Smooth muscle cell (in vitro differentiated cells): ENCODE measurements around the gene PHLDA2. TPM values are rescaled to one million over a fixed set of nuclear protein-coding genes. Genes with fewer than 3 reads are reported as not detected.

Source experiments
- DNase-seq: peaks from one replicate; lab custom pipeline; 2025; ENCODE audit not compliant: unreplicated experiment; lab: John Stamatoyannopoulos, UW
- H2AFZ ChIP-seq: fragments of 200-600 bp; sonication (generic); 2 replicates; pipeline ENCODE4 v1.6.0; 2016; ENCODE audit warnings: antibody characterized with exemption, low read depth, mild to moderate bottlenecking
- H3F3A ChIP-seq: fragments of 200-600 bp; sonication (generic); 2 replicates; pipeline ENCODE4 v1.6.0; 2017; ENCODE audit warnings: antibody characterized with exemption, low read depth
- H3K27ac ChIP-seq: fragments of 200-600 bp; sonication (generic); 2 replicates; pipeline ENCODE4 v1.5.1; 2016; ENCODE audit warnings: low read depth, mild to moderate bottlenecking
- H3K27me3 ChIP-seq: fragments of 200-600 bp; sonication (generic); 2 replicates; pipeline ENCODE4 v1.6.1; 2016; ENCODE audit warnings: low read depth, mild to moderate bottlenecking
- H3K36me3 ChIP-seq: fragments of 200-600 bp; sonication (generic); 2 replicates; pipeline ENCODE4 v1.5.1; 2016; ENCODE audit warnings: low read depth
- H3K4me1 ChIP-seq: fragments of 200-600 bp; sonication (generic); 2 replicates; pipeline ENCODE4 v1.5.1; 2016; ENCODE audit warnings: low read depth
- H3K4me2 ChIP-seq: fragments of 200-600 bp; sonication (generic); 2 replicates; pipeline ENCODE4 v1.6.0; 2016; ENCODE audit warnings: mild to moderate bottlenecking
- H3K4me3 ChIP-seq: fragments of 200-600 bp; sonication (generic); 2 replicates; pipeline ENCODE4 v1.5.1; 2016; ENCODE audit warnings: mild to moderate bottlenecking
- H3K79me2 ChIP-seq: fragments of 200-600 bp; sonication (generic); 2 replicates; pipeline ENCODE4 v1.6.0; 2016; ENCODE audit warnings: low read depth, mild to moderate bottlenecking
- H3K9ac ChIP-seq: fragments of 200-600 bp; sonication (generic); 2 replicates; pipeline ENCODE4 v1.6.0; 2016; ENCODE audit warnings: low read depth
- H3K9me3 ChIP-seq: fragments of 200-600 bp; sonication (generic); replicated peaks from 2 replicates; pipeline ENCODE4 v1.5.1; 2016; ENCODE audit warnings: low read depth
- H4K20me1 ChIP-seq: fragments of 200-600 bp; sonication (generic); 2 replicates; pipeline ENCODE4 v1.6.0; 2016; ENCODE audit warnings: low read depth
- WGBS: methylation state at CpG from one replicate; pipeline ENCODE4 v1.1.7; 2016; ENCODE audit warnings: low lambda C conversion rate; 5-methylcytosine and 5-hydroxymethylcytosine counted together
- polyA plus RNA-seq: library from polyadenylated mRNA; unstranded; fragments of >200 nt; fragmentation: Nextera tagmentation; extraction: Ambion mirVana; gene quantifications from 2 replicates; pipeline ENCODE4 v1.2.1, GENCODE V29; 2016
- total RNA-seq: library from RNA; depleted of rRNA; stranded (reverse); fragments of >200 nt; gene quantifications from 2 replicates; pipeline ENCODE4 v1.2.3, GENCODE V29; 2014
- TF ChIP-seq, protein P1 (sequence below): fragments of 200-600 bp; sonication (generic); IDR thresholded peaks from 2 replicates; pipeline ENCODE4 v1.5.1; 2017; ENCODE audit warnings: borderline replicate concordance, mild to moderate bottlenecking, antibody characterized with exemption; ENCODE audit not compliant: insufficient read depth, poor library complexity, severe bottlenecking

Gene PHLDA2
- total and polyA plus RNA-seq, 2 experiments from 2014 or later, result 11.0 to 89.3 TPM

DNA sequence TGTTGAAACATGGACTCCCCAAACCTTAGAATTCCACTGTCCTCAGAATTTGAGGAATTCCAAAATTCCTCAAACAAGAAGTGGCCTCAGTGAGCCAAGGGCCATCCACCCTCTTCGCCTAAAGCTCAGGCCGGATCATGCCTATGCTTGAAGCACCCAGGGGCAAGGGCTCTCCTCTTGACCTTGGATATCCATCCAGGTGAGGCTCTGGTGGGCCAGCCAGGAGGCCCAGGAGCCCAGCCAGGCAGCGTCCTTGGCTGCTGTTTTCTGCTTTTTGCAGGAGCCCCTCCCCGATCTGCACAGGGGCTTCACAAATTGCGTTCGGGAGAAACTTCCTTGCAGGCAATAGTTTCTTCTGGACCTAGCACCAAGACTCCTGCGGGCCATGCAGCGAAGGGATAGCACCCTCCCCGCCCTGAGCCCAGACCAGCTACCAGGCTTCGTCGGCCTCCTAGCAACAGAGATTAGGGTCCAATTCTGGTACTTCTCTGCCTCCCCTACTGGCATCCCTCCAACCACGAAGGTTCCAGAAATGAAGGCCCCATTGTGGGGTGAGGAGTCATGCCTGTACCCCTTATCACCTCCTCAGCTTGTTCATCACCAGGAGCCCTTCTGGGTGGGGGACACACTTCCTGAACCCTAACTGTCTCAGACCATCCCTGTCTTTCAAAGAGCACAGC, 2.0 kb downstream of the PHLDA2 start:
- H3K27ac ChIP-seq, result no peak overlapping the region
- H3F3A ChIP-seq, result no peaks in the 10 kb centered on the region
- H3K9me3 ChIP-seq, result no peaks in the 10 kb centered on the region
- no peak for DNase-seq
- peaks cover 6% of the 10 kb centered on the region for H3K4me1 ChIP-seq
- H3K27me3 ChIP-seq, result no peaks in the 10 kb centered on the region
- peak overlapping the region; percentile 98 for H3K4me2 ChIP-seq
- 89% methylated on average over 12 of the region's 12 CpGs for WGBS
- H4K20me1 ChIP-seq, result peaks cover 25% of the 10 kb centered on the region
- H3K79me2 ChIP-seq, result peaks cover 15% of the 10 kb centered on the region
- no peak overlapping the region for H2AFZ ChIP-seq
- H3K36me3 ChIP-seq, result no peaks in the 10 kb centered on the region
- TF ChIP-seq, protein P1, sequence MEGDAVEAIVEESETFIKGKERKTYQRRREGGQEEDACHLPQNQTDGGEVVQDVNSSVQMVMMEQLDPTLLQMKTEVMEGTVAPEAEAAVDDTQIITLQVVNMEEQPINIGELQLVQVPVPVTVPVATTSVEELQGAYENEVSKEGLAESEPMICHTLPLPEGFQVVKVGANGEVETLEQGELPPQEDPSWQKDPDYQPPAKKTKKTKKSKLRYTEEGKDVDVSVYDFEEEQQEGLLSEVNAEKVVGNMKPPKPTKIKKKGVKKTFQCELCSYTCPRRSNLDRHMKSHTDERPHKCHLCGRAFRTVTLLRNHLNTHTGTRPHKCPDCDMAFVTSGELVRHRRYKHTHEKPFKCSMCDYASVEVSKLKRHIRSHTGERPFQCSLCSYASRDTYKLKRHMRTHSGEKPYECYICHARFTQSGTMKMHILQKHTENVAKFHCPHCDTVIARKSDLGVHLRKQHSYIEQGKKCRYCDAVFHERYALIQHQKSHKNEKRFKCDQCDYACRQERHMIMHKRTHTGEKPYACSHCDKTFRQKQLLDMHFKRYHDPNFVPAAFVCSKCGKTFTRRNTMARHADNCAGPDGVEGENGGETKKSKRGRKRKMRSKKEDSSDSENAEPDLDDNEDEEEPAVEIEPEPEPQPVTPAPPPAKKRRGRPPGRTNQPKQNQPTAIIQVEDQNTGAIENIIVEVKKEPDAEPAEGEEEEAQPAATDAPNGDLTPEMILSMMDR, result no peak
- no peak overlapping the region for H3K9ac ChIP-seq
- H3K4me3 ChIP-seq, result peak overlapping the region; percentile 78

DNA sequence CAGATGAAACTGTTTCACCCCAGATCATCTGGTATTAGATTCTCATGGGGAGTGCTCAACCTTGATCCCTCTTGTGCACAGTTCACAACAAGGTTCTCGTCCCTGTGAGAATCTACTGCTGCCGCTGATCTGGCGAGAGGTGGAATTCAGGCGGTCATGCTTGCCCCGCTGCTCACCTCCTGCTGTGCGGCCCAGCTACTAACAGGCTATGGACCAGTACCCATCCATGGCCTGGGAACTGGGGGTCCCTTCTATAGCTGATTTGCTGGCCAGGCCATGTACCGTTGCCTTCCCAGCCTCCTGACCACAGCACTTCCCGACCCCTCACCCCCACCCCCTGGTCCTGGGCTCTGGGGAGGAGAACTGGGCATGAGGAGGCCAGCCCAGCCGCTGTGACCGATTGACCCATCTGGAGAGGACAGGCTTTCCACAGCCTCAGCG, 2.6 kb downstream of the PHLDA2 start:
- Histone ChIP-seq H3K36me3 (no peaks in the 10 kb centered on the region), H2AFZ (no peak overlapping the region), H3K4me2 (no peak overlapping the region), H3F3A (no peaks in the 10 kb centered on the region), H3K79me2 (peaks cover 15% of the 10 kb centered on the region), H3K4me3 (no peak overlapping the region), H3K27ac (no peak overlapping the region), H3K4me1 (peaks cover 6% of the 10 kb centered on the region), H3K9ac (no peak overlapping the region), H3K9me3 (no peaks in the 10 kb centered on the region), H4K20me1 (peaks cover 25% of the 10 kb centered on the region), H3K27me3 (no peaks in the 10 kb centered on the region)
- TF ChIP-seq, protein P1, result no peak
- WGBS, result 94% methylated on average over 11 of the region's 11 CpGs
- DNase-seq, result no peak

DNA sequence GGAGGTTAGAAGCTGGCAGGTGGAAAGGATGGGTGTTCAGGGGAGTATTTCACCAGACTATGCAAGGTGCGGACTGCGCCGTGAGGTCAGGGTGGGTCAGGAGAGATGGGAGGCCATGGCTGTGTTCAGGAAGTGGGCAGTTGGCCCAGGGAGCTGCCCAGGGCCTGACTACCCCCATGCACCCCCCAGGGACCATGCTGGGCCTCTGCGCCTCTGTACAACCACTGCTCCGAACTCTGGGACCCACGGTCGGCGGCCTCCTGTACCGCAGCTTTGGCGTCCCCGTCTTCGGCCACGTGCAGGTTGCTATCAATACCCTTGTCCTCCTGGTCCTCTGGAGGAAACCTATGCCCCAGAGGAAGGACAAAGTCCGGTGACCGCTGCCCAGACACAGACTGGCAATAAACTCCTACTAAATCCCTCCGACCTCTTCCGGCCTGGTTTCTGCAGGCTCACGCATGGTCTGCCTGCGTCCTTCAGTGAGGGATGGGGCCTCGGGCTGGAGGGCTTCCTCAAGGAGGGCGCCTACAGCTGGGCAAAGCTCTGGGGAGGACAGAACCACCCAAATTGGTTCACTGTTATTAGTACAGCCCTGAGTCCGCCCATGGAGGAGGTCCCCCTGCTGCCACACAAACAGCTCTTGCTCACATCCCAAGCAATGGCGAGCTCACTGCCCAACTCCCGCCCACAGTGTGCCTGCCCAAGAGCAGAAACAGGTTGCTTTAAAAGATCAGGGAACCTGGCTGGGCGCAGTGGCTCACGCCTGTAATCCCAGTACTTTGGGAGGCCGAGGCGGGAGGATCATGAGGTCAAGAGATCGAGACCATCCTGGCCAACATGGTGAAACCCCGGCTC, 4.2 kb downstream of the PHLDA2 start:
- Histone ChIP-seq H3K27ac (no peak overlapping the region), H3K9me3 (no peaks in the 10 kb centered on the region), H3K27me3 (no peaks in the 10 kb centered on the region), H2AFZ (no peak overlapping the region), H3K9ac (no peak overlapping the region), H4K20me1 (peaks cover 25% of the 10 kb centered on the region), H3K4me2 (no peak overlapping the region), H3K36me3 (no peaks in the 10 kb centered on the region), H3K4me1 (peaks cover 6% of the 10 kb centered on the region), H3K79me2 (peaks cover 15% of the 10 kb centered on the region), H3F3A (no peaks in the 10 kb centered on the region), H3K4me3 (no peak overlapping the region)
- DNase-seq, result no peak
- TF ChIP-seq, protein P1, result no peak
- WGBS, result 91% methylated on average over 30 of the region's 30 CpGs
